ENCODE results near the gene YTHDC1.
"Not testable (repeated sequence)": the region's sequence is repeated elsewhere in the genome, so short reads cannot be mapped to it uniquely, and the experiment has no call there.

YTHDC1 gene

GRCh38 chr4:68288393-68288740, 61.5 kb downstream of the YTHDC1 start:
- no peak for DNase-seq (ENCODE audit: low read depth)

- DNase-seq (ENCODE audit: low read depth) = no peak
Observed at GRCh38 chr4:68287704-68288392, 62.0 kb downstream of the YTHDC1 start.

- no peak for DNase-seq (ENCODE audit: low read depth)
Observed at GRCh38 chr4:68283714-68284113, 66.2 kb downstream of the YTHDC1 start.

- DNase-seq (ENCODE audit: low read depth) = no peak
Observed at GRCh38 chr4:68283095-68283494, 66.8 kb downstream of the YTHDC1 start.

- not testable (repeated sequence) for DNase-seq (ENCODE audit: low read depth)
Observed at GRCh38 chr4:68281796-68282740, 67.8 kb downstream of the YTHDC1 start.

- no peak for DNase-seq (ENCODE audit: low read depth)
Observed at GRCh38 chr4:68278029-68278428, 71.9 kb downstream of the YTHDC1 start.

- DNase-seq (ENCODE audit: low read depth) = no peak
Observed at GRCh38 chr4:68277627-68278026, 72.3 kb downstream of the YTHDC1 start.

GRCh38 chr4:68272860-68273259, 77.0 kb downstream of the YTHDC1 start:
- no peak for DNase-seq (ENCODE audit: low read depth)

GRCh38 chr4:68272380-68272779, 77.5 kb downstream of the YTHDC1 start:
- DNase-seq (ENCODE audit: low read depth) = no peak

- no peak for DNase-seq (ENCODE audit: low read depth)
Observed at GRCh38 chr4:68271851-68272357, 78.0 kb downstream of the YTHDC1 start.

- DNase-seq (ENCODE audit: low read depth) = no peak
Observed at GRCh38 chr4:68267433-68267944, 82.4 kb downstream of the YTHDC1 start.

GRCh38 chr4:68264875-68265565, 84.9 kb downstream of the YTHDC1 start:
- DNase-seq (ENCODE audit: low read depth) = no peak

Data from T follicular helper cell (primary cell).